IPS-11a (cell line): Measurements from ENCODE around the gene ZNF521.

Source experiments
- H3K4me3 ChIP-seq: one replicate; pipeline ENCODE4 v1.5.1; 2013; ENCODE audit warnings: low read depth, low read length, control low read depth

Gene ZNF521

GRCh38 chr18:25229920-25230319 is 122.0 kb downstream of the ZNF521 start:
- no peak overlapping the region for H3K4me3 ChIP-seq

DNA sequence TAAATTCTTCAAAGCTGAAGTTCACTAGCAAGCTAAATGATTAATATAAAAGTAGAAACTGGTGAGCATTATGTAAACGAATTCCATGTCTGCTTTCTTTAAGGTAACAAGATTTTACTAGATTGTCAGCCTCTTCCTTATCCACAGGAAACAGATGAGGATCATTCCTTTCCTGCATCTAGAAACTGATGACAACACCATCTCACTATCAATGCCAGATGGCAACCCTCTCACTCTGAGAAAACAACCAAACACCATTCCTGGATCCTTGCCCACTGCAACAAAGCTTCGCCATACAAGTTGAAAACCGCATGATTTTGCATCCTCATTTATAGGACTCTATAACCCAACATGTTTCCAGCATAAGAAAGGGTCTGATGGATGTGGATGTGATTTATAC is 122.9 kb downstream of the ZNF521 start:
- H3K4me3 ChIP-seq: no peak overlapping the region

DNA sequence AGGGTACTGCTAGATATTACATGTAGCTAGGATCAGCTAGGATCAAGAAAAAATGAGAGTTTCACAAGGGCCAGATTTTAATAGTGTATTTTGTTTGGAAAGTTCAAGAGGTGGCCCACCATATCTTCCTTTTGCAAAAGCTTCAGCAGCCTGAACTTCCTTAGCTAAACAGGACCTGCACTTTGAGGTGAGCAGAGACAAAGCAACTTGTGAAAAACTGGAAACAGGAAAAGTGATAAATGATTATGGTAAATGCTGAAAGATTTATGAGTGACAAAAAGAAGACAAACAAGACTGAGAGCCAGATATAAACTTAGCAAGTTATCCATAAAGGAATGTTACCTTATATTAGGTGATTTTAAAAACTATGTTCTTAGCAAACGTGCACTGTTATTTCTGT is 123.6 kb downstream of the ZNF521 start:
- H3K4me3 ChIP-seq: no peak overlapping the region

- H3K4me3 ChIP-seq: no peak overlapping the region
These were observed 126.8 kb downstream of the ZNF521 start for GRCh38 chr18:25225151-25225550.

GRCh38 chr18:25223899-25224886 is 127.8 kb downstream of the ZNF521 start:
- no peak overlapping the region for H3K4me3 ChIP-seq

DNA sequence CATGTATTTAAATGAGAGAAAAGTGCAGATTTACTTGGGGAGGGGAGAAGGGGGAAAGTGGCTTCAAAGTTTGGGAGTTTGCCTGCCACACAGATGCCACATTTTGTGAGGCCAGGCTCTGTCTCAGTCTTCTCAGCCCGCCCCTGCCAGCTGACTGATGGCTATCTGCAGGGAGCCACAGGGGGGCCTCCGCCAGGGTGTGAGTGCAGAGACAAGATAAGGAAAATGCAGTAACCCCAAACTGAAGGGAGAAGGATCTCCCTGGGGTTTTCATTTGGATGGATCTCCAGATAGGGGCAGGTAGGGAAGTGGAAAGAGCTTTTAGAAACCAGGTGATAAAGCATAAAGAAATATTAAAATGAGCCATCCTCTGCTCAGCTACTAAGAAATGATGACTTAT is 128.8 kb downstream of the ZNF521 start:
- H3K4me3 ChIP-seq: no peak overlapping the region

DNA sequence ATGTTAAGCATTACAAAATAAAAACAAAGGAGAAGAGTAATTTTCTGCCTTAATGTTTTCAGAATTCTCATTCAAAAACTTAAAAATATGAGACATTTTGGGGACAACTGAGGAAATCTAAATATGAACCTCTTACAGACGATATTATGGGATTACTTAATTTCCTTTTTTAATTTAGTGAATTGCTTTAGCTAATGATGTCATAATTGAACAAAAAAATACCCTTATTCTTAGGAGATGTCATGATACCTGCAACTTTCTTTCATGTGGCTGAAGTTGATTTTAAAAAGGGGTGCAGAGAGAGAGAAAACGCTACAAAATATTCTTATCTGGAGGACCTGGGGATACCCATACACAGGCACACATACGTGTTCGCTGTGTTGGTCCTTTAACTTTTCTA is 129.3 kb downstream of the ZNF521 start:
- no peak overlapping the region for H3K4me3 ChIP-seq

DNA sequence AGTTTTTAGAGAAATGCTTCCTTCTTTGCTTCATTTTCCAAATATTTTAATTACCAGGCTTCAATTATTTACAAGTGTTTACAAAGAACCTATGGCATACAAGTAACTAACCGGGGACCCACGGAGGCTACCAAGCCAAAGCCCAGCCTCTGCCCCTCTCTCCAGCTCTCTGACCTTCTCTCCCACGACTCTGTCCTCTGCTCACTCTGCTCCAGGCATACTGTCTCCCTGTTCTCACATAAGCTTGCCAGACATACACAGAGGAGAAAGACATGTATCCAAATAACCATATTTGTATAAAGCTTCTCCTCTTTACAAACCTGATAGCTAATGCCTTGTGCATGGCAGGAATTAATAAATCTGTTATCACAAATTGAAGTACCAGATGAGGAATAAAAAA is 141.3 kb downstream of the ZNF521 start:
- H3K4me3 ChIP-seq: no peak overlapping the region

- no peak overlapping the region for H3K4me3 ChIP-seq
These were observed 159.9 kb downstream of the ZNF521 start for GRCh38 chr18:25192065-25192464.

- H3K4me3 ChIP-seq: no peak overlapping the region
These were observed 161.5 kb downstream of the ZNF521 start for GRCh38 chr18:25190472-25190871.

- H3K4me3 ChIP-seq: no peak overlapping the region
These were observed 162.4 kb downstream of the ZNF521 start for GRCh38 chr18:25189391-25190185.

DNA sequence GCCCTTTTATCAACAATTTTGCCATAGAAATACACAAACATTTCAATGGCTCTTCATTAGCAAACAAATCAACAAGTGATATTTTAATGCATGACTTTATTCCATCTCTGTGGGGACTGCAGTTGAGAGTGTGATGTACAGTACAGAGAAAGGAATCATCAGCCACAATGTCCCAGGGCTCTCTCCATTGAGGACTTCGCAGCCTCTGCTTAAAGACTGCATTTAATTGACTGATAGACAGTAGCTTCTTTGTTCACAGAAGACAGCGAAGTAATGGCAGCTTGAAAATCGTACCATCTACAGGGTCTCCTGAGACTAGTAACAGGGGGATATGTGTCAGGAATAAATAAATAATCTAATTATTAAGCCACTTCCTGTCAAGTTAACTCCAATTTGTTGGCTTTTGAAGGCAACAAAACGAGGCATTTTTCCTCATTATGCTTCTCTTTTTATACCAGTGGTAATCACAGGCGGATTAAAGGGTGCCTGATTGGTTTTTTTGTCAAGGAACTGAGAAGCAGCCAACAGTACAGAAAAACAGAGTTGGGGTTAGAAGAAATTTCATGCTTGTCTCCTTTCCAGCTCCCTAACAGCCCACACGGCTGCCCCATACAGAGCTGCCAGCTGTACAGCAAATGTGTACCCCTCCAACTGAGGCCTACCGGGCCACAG is 164.3 kb downstream of the ZNF521 start:
- H3K4me3 ChIP-seq: no peak overlapping the region

DNA sequence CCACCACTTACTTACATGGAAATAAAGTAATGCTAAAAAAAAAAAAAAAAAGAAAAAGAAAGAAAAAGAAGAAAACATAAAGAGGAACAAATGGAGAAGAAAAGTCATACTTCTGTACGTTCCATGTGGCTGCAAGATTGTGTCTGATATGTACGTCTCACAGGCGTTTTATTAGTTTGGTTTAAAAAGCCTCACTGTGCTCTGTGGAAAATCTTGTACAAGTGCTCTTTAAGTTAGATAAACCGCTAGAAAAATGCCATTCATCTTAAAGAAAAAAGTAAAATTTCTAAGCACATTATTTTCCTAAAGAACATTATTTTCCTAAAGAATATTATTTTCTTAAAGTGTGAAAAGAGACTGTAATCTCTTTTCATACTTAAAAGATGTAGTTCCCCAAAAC is 165.1 kb downstream of the ZNF521 start:
- H3K4me3 ChIP-seq: no peak overlapping the region

DNA sequence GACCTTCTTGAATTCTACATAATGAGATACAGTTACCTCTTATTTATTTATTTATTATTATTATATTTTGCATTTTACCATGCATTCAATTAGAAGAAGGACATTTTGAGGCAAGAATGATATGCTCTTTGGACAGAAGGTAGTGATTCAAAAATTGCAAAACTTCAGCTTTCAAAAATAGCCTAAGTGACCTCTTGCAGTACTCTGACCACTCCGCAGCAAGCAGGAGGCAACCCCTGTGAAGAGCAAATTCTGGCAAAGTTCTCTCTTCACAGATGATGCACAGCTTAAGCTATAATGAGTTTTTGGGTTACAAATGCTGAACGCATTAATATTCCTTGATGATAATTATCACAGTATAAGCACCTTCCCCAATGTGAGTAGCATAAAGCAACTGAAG is 170.0 kb downstream of the ZNF521 start:
- no peak overlapping the region for H3K4me3 ChIP-seq

DNA sequence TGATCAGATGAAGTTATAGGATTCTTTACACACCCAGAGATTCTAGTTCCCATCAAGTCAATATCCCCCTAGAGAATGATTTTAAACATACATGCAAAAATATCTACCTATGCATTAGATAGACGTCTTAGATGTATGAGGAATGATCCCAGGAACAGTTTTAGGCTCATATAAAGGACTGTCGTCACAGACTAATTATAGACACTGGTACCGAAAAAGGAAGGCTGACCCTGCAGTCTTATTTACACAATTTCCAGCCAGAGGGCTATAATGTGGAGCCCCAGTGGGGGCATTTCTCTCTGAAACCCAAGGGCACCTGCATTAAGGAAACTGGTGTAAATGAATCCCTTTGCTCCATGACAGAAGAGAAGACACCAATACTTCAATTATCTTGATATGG is 170.4 kb downstream of the ZNF521 start:
- no peak overlapping the region for H3K4me3 ChIP-seq

DNA sequence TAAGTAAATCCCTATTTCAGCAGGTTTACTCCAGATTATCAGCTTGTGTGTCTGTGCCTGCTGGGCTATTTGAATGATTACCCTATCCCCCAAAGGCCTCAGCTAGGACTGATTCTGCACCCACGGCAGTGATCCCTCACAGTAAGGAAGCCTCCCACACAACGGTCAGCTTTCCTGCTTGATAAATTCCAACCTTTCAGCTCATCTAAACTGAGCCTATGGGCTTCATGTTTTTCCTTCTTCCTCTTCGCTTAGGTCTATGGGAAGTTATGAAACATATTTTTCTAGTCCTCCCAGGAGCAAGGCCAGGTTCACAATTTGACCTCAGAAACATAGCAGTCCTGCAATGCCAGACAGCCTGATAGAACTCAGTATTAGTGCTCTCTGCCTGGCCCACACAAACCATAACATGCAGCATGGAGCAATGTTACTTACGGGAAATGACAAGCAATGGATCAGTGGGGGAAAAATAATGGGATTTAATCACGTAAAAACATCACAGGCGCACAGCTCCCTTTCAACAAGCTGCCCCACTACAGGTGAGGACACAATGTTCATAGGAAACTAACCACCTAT is 170.9 kb downstream of the ZNF521 start:
- H3K4me3 ChIP-seq: no peak overlapping the region

GRCh38 chr18:25177631-25178030 is 174.3 kb downstream of the ZNF521 start:
- H3K4me3 ChIP-seq: no peak overlapping the region

GRCh38 chr18:25176518-25177042 is 175.4 kb downstream of the ZNF521 start:
- no peak overlapping the region for H3K4me3 ChIP-seq

- H3K4me3 ChIP-seq: no peak overlapping the region
These were observed 176.1 kb downstream of the ZNF521 start for GRCh38 chr18:25175558-25176517.

- no peak overlapping the region for H3K4me3 ChIP-seq
These were observed 177.6 kb downstream of the ZNF521 start for GRCh38 chr18:25174324-25174723.
